ENCODE data around the gene CSNK1G1.

Gene CSNK1G1

DNA sequence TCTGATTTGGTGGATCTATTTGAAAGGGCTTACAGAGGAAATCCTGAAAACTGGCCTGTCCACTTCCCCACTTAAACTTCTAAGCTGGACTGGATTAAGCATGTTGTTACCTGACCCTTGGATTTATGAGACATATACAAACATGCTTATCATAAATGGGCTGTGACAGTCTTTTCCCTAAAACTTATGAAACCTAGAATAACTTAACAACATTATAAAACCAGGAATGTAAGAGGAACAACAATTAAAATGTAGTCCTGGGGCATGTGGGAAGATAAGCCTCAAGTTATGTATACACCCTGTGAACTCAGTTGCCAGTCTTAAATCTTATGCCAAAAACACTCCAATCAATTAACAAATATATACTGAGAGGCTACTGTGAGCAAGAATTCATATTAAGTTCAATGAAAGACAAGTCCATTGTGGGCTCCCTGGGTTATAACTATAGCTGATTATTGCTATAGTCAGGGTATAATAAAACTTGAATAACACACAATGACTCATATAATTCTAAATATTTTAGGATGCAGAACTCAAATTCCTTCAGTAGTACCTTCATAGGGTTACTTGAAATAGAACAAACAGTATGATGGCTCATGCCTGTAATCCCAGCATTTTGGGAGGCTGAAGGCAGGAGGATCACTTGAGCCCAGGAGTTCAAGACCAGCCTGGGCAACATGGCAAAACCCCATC, 105.9 kb downstream of the CSNK1G1 start:
- H3K27ac ChIP-seq (ENCODE audit: low read depth, low read length) = no peak overlapping the region
- no peaks in the 10 kb centered on the region for H3K4me1 ChIP-seq (ENCODE audit: control insufficient read depth, low read length)
- H3F3A ChIP-seq (ENCODE audit: control insufficient read depth, insufficient read depth) = no peaks in the 10 kb centered on the region
- no peak for TF ChIP-seq EZH2phosphoT487 (IDR thresholded peaks at IDR 0.05; ENCODE audit: borderline replicate concordance, low read length)
- TF ChIP-seq, protein P1, sequence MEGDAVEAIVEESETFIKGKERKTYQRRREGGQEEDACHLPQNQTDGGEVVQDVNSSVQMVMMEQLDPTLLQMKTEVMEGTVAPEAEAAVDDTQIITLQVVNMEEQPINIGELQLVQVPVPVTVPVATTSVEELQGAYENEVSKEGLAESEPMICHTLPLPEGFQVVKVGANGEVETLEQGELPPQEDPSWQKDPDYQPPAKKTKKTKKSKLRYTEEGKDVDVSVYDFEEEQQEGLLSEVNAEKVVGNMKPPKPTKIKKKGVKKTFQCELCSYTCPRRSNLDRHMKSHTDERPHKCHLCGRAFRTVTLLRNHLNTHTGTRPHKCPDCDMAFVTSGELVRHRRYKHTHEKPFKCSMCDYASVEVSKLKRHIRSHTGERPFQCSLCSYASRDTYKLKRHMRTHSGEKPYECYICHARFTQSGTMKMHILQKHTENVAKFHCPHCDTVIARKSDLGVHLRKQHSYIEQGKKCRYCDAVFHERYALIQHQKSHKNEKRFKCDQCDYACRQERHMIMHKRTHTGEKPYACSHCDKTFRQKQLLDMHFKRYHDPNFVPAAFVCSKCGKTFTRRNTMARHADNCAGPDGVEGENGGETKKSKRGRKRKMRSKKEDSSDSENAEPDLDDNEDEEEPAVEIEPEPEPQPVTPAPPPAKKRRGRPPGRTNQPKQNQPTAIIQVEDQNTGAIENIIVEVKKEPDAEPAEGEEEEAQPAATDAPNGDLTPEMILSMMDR (IDR thresholded peaks at IDR 0.05; ENCODE audit: low read depth, low read length, poor library complexity, severe bottlenecking) = no peak
- H3K4me2 ChIP-seq (ENCODE audit: low read length) = no peak overlapping the region
- no peak overlapping the region for H3K4me3 ChIP-seq (ENCODE audit: low read length)
- H3K36me3 ChIP-seq (ENCODE audit: control insufficient read depth, low read length) = no peaks in the 10 kb centered on the region
- H3K9me3 ChIP-seq (ENCODE audit: control insufficient read depth, insufficient read depth, low read length) = no peaks in the 10 kb centered on the region
- H4K20me1 ChIP-seq (ENCODE audit: control insufficient read depth, insufficient read depth, low read depth, low read length) = no peaks in the 10 kb centered on the region
- no peaks in the 10 kb centered on the region for H3K79me2 ChIP-seq (ENCODE audit: control insufficient read depth, low read length)
- no peaks in the 10 kb centered on the region for H3K9me2 ChIP-seq (replicated peaks; ENCODE audit: control insufficient read depth, low read length)
- no peaks in the 10 kb centered on the region for H3K27me3 ChIP-seq (ENCODE audit: control insufficient read depth, low read length)

DNA sequence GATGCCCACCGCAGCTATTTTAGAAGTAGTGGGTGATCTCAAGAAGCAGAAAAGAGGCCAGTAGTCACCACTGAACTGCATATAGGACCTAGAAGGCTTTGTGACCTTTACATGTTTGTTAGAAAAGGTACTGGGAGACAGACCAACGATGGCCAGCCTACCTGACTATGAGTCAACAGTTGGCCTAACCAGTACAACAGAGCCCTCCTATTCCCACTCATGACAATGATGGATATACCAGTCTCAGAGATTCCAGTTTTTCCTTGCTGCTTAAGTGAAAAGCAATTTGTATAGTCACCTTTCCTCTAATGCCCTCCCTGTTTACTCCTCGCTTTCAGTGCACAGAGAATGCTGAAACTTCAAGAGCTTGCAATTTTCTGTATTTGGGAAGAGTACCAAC, 106.6 kb downstream of the CSNK1G1 start:
- Histone ChIP-seq H3K79me2 (ENCODE audit: control insufficient read depth, low read length) (no peaks in the 10 kb centered on the region), H4K20me1 (ENCODE audit: control insufficient read depth, insufficient read depth, low read depth, low read length) (no peaks in the 10 kb centered on the region), H3K27me3 (ENCODE audit: control insufficient read depth, low read length) (no peaks in the 10 kb centered on the region), H3K27ac (ENCODE audit: low read depth, low read length) (no peak overlapping the region), H3K9me3 (ENCODE audit: control insufficient read depth, insufficient read depth, low read length) (no peaks in the 10 kb centered on the region), H3K4me3 (ENCODE audit: low read length) (no peak overlapping the region), H3K36me3 (ENCODE audit: control insufficient read depth, low read length) (no peaks in the 10 kb centered on the region), H3K4me2 (ENCODE audit: low read length) (no peak overlapping the region), H3K4me1 (ENCODE audit: control insufficient read depth, low read length) (no peaks in the 10 kb centered on the region), H3F3A (ENCODE audit: control insufficient read depth, insufficient read depth) (no peaks in the 10 kb centered on the region), H3K9me2 (replicated peaks; ENCODE audit: control insufficient read depth, low read length) (no peaks in the 10 kb centered on the region)
- no peak for TF ChIP-seq EZH2phosphoT487 (IDR thresholded peaks at IDR 0.05; ENCODE audit: borderline replicate concordance, low read length)
- TF ChIP-seq, protein P1 (IDR thresholded peaks at IDR 0.05; ENCODE audit: low read depth, low read length, poor library complexity, severe bottlenecking) = no peak

DNA sequence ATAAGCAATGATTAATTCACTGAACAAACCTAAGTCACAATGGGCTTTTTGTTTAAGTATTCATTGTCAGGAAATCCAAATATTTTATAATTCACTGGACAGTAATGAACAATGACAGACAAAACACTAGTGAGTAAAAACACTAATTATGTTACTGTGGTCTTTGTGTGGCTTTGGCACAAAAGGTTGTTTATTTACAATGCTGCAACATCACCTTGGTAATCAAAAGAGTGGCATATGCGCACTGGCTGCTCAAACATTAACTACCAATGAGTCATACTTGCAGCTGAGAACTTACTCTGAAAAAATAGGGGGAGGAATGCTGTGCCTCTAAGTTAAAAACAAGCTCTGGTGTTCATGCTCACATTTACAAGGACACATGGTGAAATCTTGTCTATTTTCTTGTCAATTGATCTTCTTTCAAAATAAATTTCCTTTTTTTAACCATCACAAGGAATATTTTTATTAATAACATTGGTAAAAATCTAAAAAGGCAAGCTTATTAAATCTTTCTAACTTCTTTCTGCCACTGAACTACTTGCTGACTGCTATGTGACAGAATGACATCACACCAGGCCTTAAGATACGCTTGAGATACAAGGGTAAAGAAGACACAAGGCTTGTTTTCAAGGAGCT, 107.9 kb downstream of the CSNK1G1 start:
- no peaks in the 10 kb centered on the region for H3K79me2 ChIP-seq (ENCODE audit: control insufficient read depth, low read length)
- no peaks in the 10 kb centered on the region for H3K36me3 ChIP-seq (ENCODE audit: control insufficient read depth, low read length)
- TF ChIP-seq, protein P1 (IDR thresholded peaks at IDR 0.05; ENCODE audit: low read depth, low read length, poor library complexity, severe bottlenecking) = no peak
- no peak for TF ChIP-seq EZH2phosphoT487 (IDR thresholded peaks at IDR 0.05; ENCODE audit: borderline replicate concordance, low read length)
- no peak overlapping the region for H3K4me3 ChIP-seq (ENCODE audit: low read length)
- no peaks in the 10 kb centered on the region for H4K20me1 ChIP-seq (ENCODE audit: control insufficient read depth, insufficient read depth, low read depth, low read length)
- H3K4me1 ChIP-seq (ENCODE audit: control insufficient read depth, low read length) = no peaks in the 10 kb centered on the region
- no peak overlapping the region for H3K4me2 ChIP-seq (ENCODE audit: low read length)
- H3K27ac ChIP-seq (ENCODE audit: low read depth, low read length) = no peak overlapping the region
- H3K9me2 ChIP-seq (replicated peaks; ENCODE audit: control insufficient read depth, low read length) = no peaks in the 10 kb centered on the region
- H3F3A ChIP-seq (ENCODE audit: control insufficient read depth, insufficient read depth) = no peaks in the 10 kb centered on the region
- H3K27me3 ChIP-seq (ENCODE audit: control insufficient read depth, low read length) = no peaks in the 10 kb centered on the region
- H3K9me3 ChIP-seq (ENCODE audit: control insufficient read depth, insufficient read depth, low read length) = no peaks in the 10 kb centered on the region
